Occipital lobe (tissue), 2 donors: ENCODE data around the gene CDK6. TPM values are rescaled to one million over a fixed set of nuclear protein-coding genes. Genes with fewer than 3 reads are reported as not detected.
A peak's percentile ranks its signal among the peaks of the same experiment; 100 is the strongest.

Experiments used
- DNase-seq: peaks from one replicate; lab custom pipeline; 2025; lab: John Stamatoyannopoulos, UW
- total RNA-seq: library from RNA; depleted of rRNA; stranded (reverse); fragments of >200 nt; gene quantifications from one replicate; pipeline ENCODE4 v1.2.3, GENCODE V29; 2014

CDK6 gene
- total RNA-seq, 1 donor from 2014 or later: 11.1 TPM

DNA sequence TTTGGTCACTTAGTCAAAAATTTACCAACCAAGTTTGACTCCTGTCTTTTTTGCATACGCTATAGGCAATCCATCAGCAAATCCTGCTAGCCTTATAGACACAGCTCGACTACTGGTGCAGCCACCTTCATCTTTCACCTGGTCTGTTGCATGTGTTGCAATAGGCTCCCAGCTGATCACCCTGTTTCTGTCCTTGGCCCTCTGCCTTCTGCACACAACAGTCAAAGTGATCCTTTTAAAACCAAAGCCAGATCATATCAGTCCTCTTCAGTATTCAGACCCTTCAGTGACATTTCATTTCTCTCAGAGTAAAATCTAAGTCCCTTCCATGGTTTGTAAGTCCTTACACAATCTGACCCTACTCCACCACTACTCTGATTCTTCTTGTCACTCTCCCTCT lies 10.9 kb upstream of the CDK6 start:
- DNase-seq: no peak

DNA sequence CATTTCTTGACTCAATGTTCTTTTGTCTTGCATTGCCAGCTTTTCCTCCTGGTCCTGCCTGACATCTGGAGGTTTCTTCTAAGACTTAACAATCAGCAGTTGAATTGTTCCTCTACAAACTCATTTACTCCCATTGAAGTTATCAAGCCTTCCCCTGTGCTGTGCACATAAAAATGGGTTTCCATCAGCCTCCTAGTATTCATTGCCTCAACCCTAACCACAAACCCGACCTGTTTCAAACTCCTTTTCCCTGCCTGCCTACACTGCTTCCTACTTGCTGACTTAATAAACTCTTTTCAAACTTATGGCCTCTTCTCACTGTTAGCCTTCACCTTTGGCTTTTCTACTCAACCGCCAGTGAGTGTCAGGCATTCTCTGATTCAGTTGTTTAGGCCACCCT lies 9.4 kb upstream of the CDK6 start:
- no peak for DNase-seq

DNA sequence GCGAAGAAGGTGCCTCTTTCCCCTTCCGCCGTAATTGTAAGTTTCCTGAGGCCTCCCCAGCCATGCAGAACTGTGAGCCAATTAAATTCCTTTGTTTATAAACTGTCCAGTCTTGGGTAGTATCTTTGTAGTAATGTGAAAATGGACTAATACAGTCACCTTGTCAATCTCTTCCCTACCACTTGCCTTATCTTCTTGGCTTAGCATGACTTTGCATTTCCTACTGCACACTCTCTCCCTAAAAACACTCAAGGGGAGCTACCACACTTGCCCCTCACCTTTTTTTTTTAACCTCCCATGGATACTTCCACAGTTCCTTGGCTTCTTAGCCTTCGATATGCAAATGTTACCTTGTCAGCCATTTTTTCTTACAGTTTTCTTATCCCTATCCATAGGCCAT lies 7.4 kb upstream of the CDK6 start:
- DNase-seq: no peak

GRCh38 chr7:92843034-92843760 lies 6.8 kb upstream of the CDK6 start:
- DNase-seq: no peak

DNA sequence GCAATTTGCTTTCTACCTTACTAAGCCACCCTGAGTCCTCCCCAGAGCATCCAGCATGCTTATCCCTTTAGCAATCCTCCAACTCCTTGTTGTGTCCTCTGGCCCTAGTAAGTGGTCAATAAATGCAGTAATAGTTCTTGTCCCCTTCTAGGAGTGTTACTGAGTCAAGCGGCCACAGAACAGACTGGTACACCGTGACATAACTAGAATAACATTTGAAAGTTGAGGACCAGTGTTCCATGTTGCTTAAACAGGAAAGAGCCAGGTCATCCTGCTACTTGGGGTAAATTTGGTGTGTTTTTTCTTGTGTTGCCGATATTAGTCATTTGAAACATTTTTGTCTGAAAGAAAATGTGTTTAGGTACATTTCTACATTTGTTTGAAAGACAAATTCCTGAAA lies 4.8 kb upstream of the CDK6 start:
- no peak for DNase-seq

DNA sequence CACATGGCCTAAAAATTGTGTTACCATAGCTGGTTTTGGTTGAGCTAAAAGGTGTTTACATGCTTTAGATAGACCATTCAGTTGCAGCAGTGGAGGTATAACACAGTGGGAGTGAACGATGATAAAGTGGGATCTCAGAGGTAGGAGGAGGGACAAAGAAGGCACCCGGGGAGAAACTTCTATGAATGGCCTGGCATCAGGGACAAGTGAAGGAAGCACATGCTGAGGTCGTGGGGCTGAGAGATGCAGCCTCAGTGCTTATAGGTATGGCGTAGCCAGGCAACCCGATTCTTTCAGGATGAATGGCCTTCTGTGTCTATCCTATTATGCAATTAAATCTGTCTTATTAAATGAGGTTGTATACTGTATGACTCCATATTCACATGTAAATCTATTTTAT lies 3.9 kb upstream of the CDK6 start:
- no peak for DNase-seq

DNA sequence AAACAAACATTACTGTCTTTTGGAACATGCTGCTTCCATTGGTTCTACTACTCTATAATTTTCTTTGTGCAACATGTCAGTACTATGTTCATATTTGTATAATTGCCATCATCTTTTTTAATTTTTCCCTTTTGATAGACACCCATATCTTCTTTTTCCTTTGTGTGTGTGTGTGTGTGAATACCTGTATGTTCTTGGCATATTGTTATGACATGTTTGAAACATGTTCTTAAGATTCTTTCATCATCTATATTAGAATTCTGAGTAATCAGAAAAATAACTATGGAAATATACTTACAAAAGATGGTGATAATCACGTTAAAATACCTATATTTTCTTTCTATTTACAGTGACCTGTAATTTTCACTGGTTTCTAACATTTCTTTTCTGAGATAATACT lies 3.5 kb upstream of the CDK6 start:
- no peak for DNase-seq

DNA sequence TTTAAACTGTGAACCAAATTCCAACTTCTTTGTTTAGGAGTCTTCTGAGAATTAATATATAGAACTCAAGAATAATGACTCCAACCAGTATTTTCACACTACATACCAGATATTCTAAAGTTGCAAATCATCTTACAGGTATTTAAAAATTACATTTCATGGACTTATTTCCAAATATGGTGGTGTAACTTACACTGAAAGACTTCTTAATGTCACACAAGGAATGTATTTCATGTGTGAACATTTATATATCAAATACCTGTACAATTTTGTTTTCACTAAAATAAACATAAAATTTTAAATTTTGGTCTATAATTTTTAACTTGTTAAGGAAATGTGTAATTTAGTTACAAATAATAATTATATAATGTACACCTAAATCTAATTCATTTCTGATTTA lies 2.6 kb upstream of the CDK6 start:
- no peak for DNase-seq

- no peak for DNase-seq
These were observed 802 bp upstream of the CDK6 start for GRCh38 chr7:92837000-92837749.

DNA sequence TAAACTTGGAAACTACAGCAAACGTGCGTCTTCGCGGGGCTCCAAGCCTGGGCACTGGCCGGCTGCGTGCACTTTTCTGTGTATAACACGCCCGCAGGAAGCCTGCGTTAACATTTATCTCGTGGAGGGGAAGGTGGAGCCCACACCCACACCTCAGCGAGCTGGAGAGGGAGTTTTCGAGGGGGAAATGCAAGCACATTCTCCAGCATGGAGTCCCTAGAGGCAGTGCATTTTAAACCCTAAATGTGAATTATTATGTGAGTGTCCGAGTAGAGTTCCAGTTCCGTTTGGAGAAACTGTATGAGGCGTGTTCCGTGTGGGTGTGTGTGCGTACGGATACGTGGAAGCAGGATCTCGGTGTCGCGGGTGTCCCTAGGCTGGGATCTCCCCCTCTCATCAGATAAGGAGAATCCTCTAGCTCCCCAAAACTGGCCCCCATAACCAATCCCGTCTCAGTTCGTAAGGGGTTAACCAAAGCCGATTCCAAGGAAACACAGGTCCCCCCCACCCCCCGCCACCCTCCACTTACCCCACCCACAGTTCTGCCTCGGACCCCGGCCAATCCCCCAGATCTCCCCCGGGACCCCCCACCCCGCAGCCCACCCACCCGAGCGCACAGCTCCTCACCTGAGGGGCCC lies 403 bp downstream of the CDK6 start:
- DNase-seq: no peak

DNA sequence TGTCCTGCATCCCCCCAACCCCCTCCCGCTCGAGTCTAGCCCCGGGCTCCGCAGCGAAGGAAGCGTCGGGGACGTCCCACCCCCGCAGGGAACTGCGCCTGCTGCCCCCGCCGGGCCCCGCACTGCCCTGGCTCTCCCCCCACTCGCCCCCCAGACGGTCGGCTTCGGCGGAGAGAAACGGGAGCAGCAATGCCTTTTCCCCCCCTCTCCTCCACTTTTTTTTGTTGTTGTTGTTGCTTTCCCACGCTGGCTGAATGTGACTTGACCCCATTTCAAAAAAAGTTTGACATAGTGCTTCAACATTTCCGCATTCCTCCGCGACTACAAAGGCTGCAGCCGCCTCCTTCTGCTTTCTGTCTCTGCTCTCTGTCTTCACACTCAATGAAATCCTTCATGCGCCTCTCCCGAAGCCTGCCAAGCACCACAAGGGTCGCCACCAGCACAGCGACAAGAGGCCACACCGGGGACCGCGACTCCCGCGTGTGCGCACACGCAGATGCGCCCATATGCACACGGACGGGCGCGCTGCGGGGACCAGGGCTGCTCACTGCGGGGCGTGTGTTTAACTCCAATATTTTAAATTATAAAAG lies 1.0 kb downstream of the CDK6 start:
- no peak for DNase-seq

- DNase-seq: no peak
These were observed 1.7 kb downstream of the CDK6 start for GRCh38 chr7:92834507-92835260.

GRCh38 chr7:92833766-92834506 lies 2.4 kb downstream of the CDK6 start:
- peak; percentile 59 for DNase-seq

- peak; percentile 59 for DNase-seq
These were observed 3.2 kb downstream of the CDK6 start for GRCh38 chr7:92833024-92833765.

DNA sequence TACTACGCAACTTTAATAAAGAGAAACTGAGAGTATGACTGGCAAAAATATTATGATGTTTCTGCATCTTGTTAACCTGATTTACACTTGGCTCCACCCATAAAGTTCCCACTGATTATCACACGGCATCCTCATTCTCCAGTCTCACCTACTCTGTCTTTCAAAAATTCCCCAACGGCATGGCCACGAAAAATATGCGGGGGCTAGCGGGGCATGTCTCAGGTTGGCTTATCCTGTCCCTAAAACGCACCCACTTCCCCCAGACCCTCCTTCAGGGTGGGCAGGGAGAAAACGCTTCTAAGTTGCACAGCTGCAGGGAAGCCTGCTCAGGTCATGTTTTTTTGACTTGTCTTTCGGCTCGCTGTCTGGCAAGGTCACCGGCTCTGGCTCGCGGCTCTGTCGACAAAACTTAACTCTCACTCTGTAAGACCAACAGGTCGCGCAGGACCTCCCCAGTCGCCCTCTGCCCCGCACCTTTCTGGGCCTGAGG lies 3.8 kb downstream of the CDK6 start:
- DNase-seq: no peak

GRCh38 chr7:92831716-92832533 lies 4.4 kb downstream of the CDK6 start:
- no peak for DNase-seq

GRCh38 chr7:92830532-92831110 lies 5.8 kb downstream of the CDK6 start:
- DNase-seq: no peak

DNA sequence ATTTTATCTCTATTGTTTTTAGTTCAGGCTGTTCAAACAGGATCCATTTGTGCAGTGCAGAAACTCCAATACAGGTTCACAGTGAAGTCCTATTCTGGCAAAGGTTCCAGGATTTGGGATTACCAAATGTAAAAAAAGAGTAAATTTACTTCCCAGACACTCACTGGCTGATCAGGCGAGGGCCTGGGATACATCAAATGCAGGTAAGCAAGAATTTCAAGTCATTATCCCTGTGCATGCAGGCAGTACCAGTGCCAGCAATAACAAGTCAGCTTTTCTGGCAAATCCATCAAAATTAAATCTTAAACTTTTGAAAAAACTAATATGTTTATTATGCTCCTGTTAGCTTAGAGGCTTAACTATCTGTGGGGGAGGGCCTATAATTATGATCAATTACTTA lies 6.3 kb downstream of the CDK6 start:
- no peak for DNase-seq
